HepG2 (cell line): ENCODE data around the gene ULK4. TPM values are rescaled to one million over a fixed set of nuclear protein-coding genes. Genes with fewer than 3 reads are reported as not detected.

ENCODE experiments used
- AHDC1 ChIP-seq: sonication (generic); formaldehyde crosslinking; IDR thresholded peaks from 2 replicates; pipeline ENCODE4 v1.5.1; 2020; ENCODE audit warnings: mild to moderate bottlenecking, missing genetic modification reagents, borderline replicate concordance
- BRCA1 ChIP-seq: sonication (generic); formaldehyde crosslinking; IDR thresholded peaks from 2 replicates; pipeline ENCODE4 v1.4.0; 2020; ENCODE audit warnings: missing genetic modification reagents
- HNF4A ChIP-seq: sonication (generic); formaldehyde crosslinking; IDR thresholded peaks from 2 replicates; pipeline ENCODE4 v1.4.0; 2020; ENCODE audit warnings: missing genetic modification reagents
- KDM4B ChIP-seq: sonication (generic); formaldehyde crosslinking; IDR thresholded peaks from 2 replicates; pipeline ENCODE4 v1.4.0; 2020; ENCODE audit warnings: missing genetic modification reagents
- MEIS1 ChIP-seq: sonication (generic); formaldehyde crosslinking; IDR thresholded peaks from 2 replicates; pipeline ENCODE4 v1.9.0; 2021; ENCODE audit warnings: mild to moderate bottlenecking, missing genetic modification reagents, moderate library complexity, borderline replicate concordance
- MIXL1 ChIP-seq: IDR thresholded peaks from 2 replicates; pipeline ENCODE4 v1.6.1; 2016
- PCBP2 ChIP-seq: fragments of 200-400 bp; formaldehyde crosslinking; optimal IDR thresholded peaks from 2 replicates; pipeline ENCODE3; 2018; ENCODE audit warnings: low read length, low read depth; ENCODE audit not compliant: poor library complexity, severe bottlenecking
- PLSCR1 ChIP-seq: sonication (generic); formaldehyde crosslinking; IDR thresholded peaks from 2 replicates; pipeline ENCODE4 v1.5.0; 2020; ENCODE audit warnings: missing genetic modification reagents, mild to moderate bottlenecking, borderline replicate concordance
- ZNF121 ChIP-seq: sonication (generic); formaldehyde crosslinking; IDR thresholded peaks from 2 replicates; pipeline ENCODE4 v1.5.0; 2020; ENCODE audit warnings: mild to moderate bottlenecking, missing genetic modification reagents
- ZNF143 ChIP-seq: sonication (generic); formaldehyde crosslinking; IDR thresholded peaks from 2 replicates; pipeline ENCODE4 v1.4.0; 2020; ENCODE audit warnings: missing genetic modification reagents
- ZNF547 ChIP-seq: sonication (generic); formaldehyde crosslinking; IDR thresholded peaks from 2 replicates; pipeline ENCODE4 v1.5.1; 2020; ENCODE audit warnings: mild to moderate bottlenecking, missing genetic modification reagents
- ZNF558 ChIP-seq: sonication (generic); formaldehyde crosslinking; IDR thresholded peaks from 2 replicates; pipeline ENCODE4 v1.9.0; 2022; ENCODE audit warnings: mild to moderate bottlenecking, missing genetic modification reagents, borderline replicate concordance
- ZNF660 ChIP-seq: sonication (generic); formaldehyde crosslinking; IDR thresholded peaks from 2 replicates; pipeline ENCODE4 v1.5.1; 2020; ENCODE audit warnings: mild to moderate bottlenecking, low read depth, missing genetic modification reagents, borderline replicate concordance
- ZNF720 ChIP-seq: sonication (generic); formaldehyde crosslinking; IDR thresholded peaks from 2 replicates; pipeline ENCODE4 v1.4.0; 2020; ENCODE audit warnings: missing genetic modification reagents
- ZNF788 ChIP-seq: sonication (generic); formaldehyde crosslinking; IDR thresholded peaks from 2 replicates; pipeline ENCODE4 v1.5.0; 2020; ENCODE audit warnings: mild to moderate bottlenecking, missing genetic modification reagents, borderline replicate concordance
- ZNF850 ChIP-seq: sonication (generic); formaldehyde crosslinking; conservative IDR thresholded peaks from 2 replicates; pipeline ENCODE4 v1.9.0; 2021; ENCODE audit warnings: mild to moderate bottlenecking, missing genetic modification reagents
- ZXDC ChIP-seq: sonication (generic); formaldehyde crosslinking; IDR thresholded peaks from 2 replicates; pipeline ENCODE4 v1.5.0; 2020; ENCODE audit warnings: mild to moderate bottlenecking, missing genetic modification reagents
- polyA plus RNA-seq, 8 experiments: library from polyadenylated mRNA; depleted of rRNA in 3 of 8; stranded (reverse) in 7 of 8; unstranded in 1 of 8; fragments of >200 nt; fragmentation: Illumina TruSeq in 4 of 8; extraction: Trizol in 4 of 8; gene quantifications; 2 replicates each; pipeline versions ENCODE4 v1.2.1 to v1.2.3, GENCODE V29; 2011 to 2016; ENCODE audit warnings: low read depth in 4 of 8, missing spikeins in 1 of 8, mixed read lengths in 1 of 8; ENCODE audit not compliant: insufficient read depth in 1 of 8
- total RNA-seq, 5 experiments: library from RNA; depleted of rRNA; stranded (reverse); fragments of >200 nt; fragmentation: Illumina TruSeq; extraction: Trizol; gene quantifications; 2 replicates each; pipeline ENCODE4 v1.2.3, GENCODE V29; 2016; ENCODE audit warnings: low read depth in 1 of 5

The ULK4 gene
- total and polyA plus RNA-seq, 2 of the 13 experiments (the other 11 are each of a cell fraction or from before 2014, with no cell fraction given), result 6.7 to 11.8 TPM

GRCh38 chr3:41198950-41199865 lies 762.7 kb downstream of the ULK4 start, which contains the start of gene CTNNB1 (continued):
- TF ChIP-seq PLSCR1 (CRISPR knock-in tag) (no peak), MEIS1 (CRISPR knock-in tag) (peak; percentile 54), ZXDC (CRISPR knock-in tag) (peak; percentile 43; the same call in 1 of the 2 replicates), KDM4B (peak; percentile 97), ZNF143 (CRISPR knock-in tag) (peak; percentile 43; the same call in 1 of the 2 replicates), BRCA1 (CRISPR knock-in tag) (no peak), ZNF558 (peak; percentile 96; the same call in 1 of the 2 replicates), ZNF547 (CRISPR knock-in tag) (peak; percentile 93), ZNF121 (CRISPR knock-in tag) (no peak; the same call in 1 of the 2 replicates), ZNF720 (CRISPR knock-in tag) (peak; percentile 53; the same call in 1 of the 2 replicates), HNF4A (CRISPR knock-in tag) (peak; percentile 64), ZNF850 (peak; percentile 87; the same call in 1 of the 2 replicates), ZNF788 (CRISPR knock-in tag) (peak; percentile 97), PCBP2 (no peak), AHDC1 (0 out of 2 replicates have a peak, but pooled peaks have one; percentile 37), MIXL1 (CRISPR knock-in tag) (peak; percentile 90), ZNF660 (CRISPR knock-in tag) (no peak)
